ENCODE results near the gene ZNF445. TPM values are rescaled to one million over a fixed set of nuclear protein-coding genes. Genes with fewer than 3 reads are reported as not detected.
"Not testable (repeated sequence)": the region's sequence is repeated elsewhere in the genome, so short reads cannot be mapped to it uniquely, and the experiment has no call there.

ZNF445 gene
- total RNA-seq, 4 donors from 2014 or later, result 5.4 to 17.3 (median 10.5) TPM

DNA sequence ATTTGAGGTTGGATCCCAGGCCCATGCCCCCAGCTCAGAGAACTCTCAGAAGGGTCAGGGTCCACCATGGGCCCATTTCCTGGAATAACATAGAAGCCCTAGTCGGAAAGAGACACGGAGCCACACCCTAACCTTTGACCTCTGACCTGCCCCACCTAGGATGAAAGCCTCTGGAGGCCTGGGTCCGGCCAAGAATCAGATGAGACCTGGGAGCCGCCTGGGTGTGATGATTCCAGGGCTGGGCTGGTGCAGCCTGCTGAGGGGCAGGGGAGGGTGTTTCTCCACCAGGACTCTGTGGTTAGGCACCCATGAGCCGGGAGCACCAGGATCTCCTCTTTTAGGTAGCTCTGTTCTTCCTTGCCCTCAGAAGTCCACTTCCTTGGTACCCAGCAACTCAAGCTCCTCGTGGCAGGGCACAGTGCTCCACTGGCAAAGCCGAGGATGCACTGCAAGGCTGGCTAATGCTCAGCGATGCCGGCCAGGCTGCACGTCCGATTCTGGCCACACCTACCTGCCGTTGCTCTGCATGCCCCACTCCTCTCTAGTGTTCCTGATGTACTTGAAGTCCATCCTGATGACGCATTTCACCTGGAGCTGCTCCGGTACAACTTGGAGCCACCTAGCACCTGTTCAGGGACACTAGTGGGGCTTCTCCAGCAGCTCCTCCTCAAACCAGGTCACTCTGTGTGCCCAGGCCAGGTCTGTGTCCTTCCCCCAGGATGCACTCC, 57.4 kb downstream of the ZNF445 start:
- Histone ChIP-seq H3K27ac (no peak overlapping the region), H3K4me1 (no peaks in the 10 kb centered on the region)

DNA sequence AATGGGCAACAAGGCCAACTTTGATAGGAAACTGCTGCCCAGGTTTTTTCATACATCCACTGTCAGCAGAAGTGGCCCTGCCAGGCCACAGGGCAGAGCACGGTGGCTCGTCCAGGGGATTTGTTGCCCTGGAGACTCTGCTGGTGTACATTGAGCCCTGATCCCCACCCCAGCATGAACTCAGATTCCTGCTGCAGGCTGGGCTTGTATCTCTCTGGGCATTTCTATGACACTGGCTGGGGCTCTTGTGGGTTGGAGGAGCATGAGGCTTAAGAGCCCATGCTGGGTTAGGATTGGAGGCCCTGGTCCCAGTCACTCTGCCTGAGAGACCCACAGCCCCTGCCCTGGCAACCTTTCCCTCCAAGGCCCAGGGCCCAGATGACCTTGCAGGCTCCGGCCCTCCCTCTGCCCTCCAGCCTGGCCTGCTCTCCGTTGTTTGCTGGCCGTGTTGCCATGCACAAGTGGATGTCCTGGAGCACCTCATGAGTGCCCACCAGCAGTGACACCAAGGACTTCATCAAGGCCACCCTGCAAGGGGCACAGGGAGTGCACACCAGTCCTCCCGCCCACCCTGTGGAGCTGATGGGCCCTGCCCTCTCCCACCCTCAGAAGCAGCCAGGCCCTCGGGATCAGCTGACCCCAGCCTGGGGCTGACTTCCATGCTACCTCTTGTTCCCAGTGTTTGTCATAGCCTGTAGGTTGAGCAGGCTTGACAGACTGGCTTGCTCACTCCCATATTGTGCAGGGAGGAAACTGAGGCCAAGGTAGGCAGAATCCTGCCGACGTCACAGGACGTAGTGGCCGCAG, 58.2 kb downstream of the ZNF445 start:
- Histone ChIP-seq H3K4me1 (no peaks in the 10 kb centered on the region), H3K27ac (no peak overlapping the region), H3K27me3 (no peaks in the 10 kb centered on the region), H3K9me3 (no peaks in the 10 kb centered on the region), H3K4me3 (no peak overlapping the region), H3K36me3 (no peaks in the 10 kb centered on the region)
- DNase-seq, result no peak
- TF ChIP-seq, protein P1, sequence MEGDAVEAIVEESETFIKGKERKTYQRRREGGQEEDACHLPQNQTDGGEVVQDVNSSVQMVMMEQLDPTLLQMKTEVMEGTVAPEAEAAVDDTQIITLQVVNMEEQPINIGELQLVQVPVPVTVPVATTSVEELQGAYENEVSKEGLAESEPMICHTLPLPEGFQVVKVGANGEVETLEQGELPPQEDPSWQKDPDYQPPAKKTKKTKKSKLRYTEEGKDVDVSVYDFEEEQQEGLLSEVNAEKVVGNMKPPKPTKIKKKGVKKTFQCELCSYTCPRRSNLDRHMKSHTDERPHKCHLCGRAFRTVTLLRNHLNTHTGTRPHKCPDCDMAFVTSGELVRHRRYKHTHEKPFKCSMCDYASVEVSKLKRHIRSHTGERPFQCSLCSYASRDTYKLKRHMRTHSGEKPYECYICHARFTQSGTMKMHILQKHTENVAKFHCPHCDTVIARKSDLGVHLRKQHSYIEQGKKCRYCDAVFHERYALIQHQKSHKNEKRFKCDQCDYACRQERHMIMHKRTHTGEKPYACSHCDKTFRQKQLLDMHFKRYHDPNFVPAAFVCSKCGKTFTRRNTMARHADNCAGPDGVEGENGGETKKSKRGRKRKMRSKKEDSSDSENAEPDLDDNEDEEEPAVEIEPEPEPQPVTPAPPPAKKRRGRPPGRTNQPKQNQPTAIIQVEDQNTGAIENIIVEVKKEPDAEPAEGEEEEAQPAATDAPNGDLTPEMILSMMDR (IDR thresholded peaks at IDR 0.05), result no peak
- no peak for TF ChIP-seq POLR2A (IDR thresholded peaks at IDR 0.05)

More for the DNA sequence above, 57.4 kb downstream of the ZNF445 start:
- no peaks in the 10 kb centered on the region for H3K9me3 ChIP-seq
- no peaks in the 10 kb centered on the region for H3K36me3 ChIP-seq
- TF ChIP-seq POLR2A (IDR thresholded peaks at IDR 0.05), result no peak
- TF ChIP-seq, protein P1 (IDR thresholded peaks at IDR 0.05), result no peak
- no peak overlapping the region for H3K4me3 ChIP-seq
- no peak for DNase-seq
- H3K27me3 ChIP-seq, result no peaks in the 10 kb centered on the region

DNA sequence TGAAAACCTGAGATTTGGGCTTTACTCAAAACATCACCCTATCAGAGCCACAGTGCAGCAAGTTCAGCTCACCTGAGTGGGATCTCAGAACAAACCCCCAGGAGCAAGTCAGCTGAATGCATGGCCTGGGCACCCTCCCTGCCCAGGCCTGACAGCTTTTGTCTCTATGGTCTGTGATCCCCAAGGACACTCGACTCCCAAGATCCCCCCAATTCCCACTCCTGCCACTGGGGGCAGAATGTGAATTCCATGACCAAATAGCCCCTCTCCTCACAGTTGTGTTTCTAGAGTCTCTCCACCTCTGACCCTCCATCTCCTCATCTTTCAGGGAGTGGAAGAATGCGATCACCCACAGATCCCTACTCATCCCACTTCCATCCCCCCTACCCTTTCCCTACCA, 58.9 kb downstream of the ZNF445 start:
- no peaks in the 10 kb centered on the region for H3K9me3 ChIP-seq
- H3K4me3 ChIP-seq, result no peak overlapping the region
- H3K27me3 ChIP-seq, result no peaks in the 10 kb centered on the region
- H3K36me3 ChIP-seq, result no peaks in the 10 kb centered on the region
- DNase-seq, result no peak
- TF ChIP-seq, protein P1 (IDR thresholded peaks at IDR 0.05), result peak in 1 of 6 experiments; percentile 11
- no peak for TF ChIP-seq POLR2A (IDR thresholded peaks at IDR 0.05)
- no peak overlapping the region for H3K27ac ChIP-seq
- H3K4me1 ChIP-seq, result no peaks in the 10 kb centered on the region

DNA sequence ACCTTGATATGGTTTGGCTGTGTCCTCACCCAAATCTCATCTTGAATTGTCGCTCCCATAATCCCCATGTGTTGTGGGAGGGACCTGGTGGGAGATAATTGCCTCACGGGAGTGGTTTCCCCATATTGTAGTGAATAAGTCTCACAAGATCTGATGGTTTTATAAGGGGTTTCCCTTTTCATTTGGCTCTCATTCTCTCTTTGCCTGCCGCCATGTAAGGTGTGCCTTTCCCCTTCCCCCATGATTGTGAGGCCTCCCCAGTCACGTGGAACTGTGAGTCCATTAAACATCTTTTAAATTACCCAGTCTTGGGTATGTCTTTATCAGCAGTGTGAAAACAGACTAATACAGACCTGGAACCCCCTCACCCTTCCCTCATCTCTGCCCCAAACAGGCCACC, 59.4 kb downstream of the ZNF445 start:
- H3K4me1 ChIP-seq, H3K27me3 ChIP-seq, H3K27ac ChIP-seq, DNase-seq, H3K4me3 ChIP-seq, H3K9me3 ChIP-seq, H3K36me3 ChIP-seq: not testable (repeated sequence)

DNA sequence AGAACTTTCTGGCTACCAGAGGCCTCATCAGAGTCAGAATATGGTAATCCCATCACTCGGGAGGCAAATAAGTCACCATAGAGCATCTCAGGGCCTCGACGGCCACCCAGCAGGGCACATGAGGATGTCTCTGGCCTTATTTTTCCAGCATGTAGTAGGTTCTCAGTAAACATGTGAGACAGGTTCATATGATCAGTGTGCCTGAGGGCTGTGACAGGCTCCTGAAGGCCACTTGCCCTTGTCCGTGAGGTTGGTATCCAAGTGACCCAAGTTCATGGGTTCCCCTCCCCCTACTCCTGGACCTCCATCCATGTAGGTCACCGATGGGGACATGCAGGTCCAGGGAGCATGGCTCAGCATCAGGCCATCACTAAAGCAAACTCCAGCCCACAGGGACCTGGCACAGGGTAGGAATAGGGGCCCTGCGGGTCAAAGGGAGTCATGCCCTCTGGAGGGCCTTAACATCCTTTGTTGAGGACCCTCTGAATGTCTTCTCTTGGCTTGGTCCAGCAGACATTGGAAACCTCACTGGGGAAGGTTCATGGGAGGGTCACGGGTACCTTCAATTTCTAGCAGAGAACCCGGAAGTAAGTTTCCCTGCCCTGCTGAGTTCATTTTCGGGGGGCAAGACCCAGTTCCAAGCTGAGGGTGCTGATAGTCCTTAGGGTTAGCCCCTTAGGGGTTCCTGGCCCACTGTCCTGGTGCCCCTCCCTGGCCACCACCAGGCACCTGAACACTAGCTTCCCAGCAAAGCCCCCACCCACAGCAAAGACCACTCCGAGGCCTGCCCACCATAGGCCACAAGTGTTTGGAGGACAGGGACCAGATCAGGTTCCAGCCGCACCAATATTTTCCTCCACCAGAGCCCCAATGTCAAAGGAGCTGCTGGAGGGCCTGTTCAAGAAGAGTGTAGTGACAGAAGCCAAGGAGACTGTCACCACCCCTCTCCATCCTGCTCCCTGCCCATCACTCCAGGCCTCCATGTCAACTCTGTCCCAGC, 61.1 kb downstream of the ZNF445 start:
- Histone ChIP-seq H3K9me3 (no peaks in the 10 kb centered on the region), H3K36me3 (no peaks in the 10 kb centered on the region), H3K27me3 (no peaks in the 10 kb centered on the region), H3K4me1 (no peaks in the 10 kb centered on the region), H3K4me3 (no peak overlapping the region), H3K27ac (no peak overlapping the region)
- TF ChIP-seq, protein P1 (IDR thresholded peaks at IDR 0.05), result no peak
- no peak for TF ChIP-seq POLR2A (IDR thresholded peaks at IDR 0.05)
- DNase-seq, result no peak

Measured in Peyer's patch (tissue), 4 donors.